ENCODE results near the gene HBG2.
"Not testable (repeated sequence)": the region's sequence is repeated elsewhere in the genome, so short reads cannot be mapped to it uniquely, and the experiment has no call there.

HBG2 gene

DNA sequence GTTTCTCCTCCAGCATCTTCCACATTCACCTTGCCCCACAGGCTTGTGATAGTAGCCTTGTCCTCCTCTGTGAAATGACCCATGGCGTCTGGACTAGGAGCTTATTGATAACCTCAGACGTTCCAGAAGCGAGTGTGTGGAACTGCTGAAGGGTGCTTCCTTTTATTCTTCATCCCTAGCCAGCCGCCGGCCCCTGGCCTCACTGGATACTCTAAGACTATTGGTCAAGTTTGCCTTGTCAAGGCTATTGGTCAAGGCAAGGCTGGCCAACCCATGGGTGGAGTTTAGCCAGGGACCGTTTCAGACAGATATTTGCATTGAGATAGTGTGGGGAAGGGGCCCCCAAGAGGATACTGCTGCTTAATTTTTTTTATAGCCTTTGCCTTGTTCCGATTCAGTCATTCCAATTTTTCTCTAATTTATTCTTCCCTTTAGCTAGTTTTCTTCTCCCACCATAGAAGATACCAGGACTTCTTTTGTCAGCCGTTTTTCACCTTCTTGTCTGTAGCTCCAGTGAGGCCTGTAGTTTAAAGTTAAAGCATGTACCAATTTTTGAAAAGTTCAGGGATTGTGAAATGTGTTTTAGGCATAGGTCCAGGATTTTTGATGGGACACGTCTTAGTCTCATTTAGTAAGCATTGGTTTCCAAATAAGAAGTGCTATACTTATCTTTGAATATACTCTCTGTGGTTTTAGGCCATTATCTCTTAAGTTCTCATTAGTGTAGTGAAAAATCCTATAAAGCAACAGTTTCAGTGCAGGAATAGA lies at the start of gene HBG2:
Gene HBG2 (minus strand): TSS at position 136 of the 768 bp plus-strand sequence. CDS start 53 bp downstream, at position 83.
- not testable (repeated sequence) for DNase-seq

- DNase-seq: no peak
Observed at GRCh38 chr11:5304046-5304445, 49.5 kb upstream of the HBG2 start.

DNA sequence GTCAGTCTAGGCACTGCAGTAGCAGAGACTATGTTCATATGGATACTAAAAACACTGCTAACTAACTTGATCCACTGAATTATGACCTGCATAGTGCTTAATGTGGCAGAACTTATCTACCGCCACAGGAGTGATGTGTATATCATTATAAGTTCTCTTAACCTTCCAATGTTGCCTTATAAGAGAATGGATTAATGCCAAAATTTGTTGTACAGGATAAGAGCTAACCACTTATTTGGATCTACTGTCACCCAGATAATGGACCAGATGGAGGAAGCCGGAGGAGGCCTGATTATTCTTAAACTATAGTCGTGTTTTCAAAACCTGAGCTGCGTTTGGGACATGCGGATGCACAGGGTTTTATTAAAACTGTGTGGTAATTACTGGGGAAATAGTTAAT lies 49.0 kb upstream of the HBG2 start:
- no peak for DNase-seq

DNA sequence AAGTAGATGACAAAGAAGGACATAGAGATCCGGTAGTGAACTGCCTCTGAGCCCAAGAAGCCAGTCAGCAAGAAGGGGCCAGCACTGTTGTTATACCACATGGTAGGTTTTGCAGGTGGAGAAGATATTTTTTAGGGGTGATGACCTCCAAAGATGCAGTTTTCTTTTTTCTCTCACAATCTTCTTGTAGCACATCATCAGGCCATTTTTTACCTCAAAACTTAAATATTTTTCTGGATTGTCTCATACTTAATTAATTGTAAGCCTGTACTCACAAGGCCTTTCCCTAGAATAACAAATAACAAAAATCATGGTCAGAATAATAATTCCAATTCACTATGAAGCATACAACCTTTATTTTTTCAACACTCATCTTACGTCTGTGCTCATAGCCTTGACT lies 47.3 kb upstream of the HBG2 start, which contains the start of gene OR51B4:
Gene OR51B4 (minus strand): TSS at position 101 of the 400 bp plus-strand sequence. CDS start 0 bp downstream, at position 101.
- no peak for DNase-seq

DNA sequence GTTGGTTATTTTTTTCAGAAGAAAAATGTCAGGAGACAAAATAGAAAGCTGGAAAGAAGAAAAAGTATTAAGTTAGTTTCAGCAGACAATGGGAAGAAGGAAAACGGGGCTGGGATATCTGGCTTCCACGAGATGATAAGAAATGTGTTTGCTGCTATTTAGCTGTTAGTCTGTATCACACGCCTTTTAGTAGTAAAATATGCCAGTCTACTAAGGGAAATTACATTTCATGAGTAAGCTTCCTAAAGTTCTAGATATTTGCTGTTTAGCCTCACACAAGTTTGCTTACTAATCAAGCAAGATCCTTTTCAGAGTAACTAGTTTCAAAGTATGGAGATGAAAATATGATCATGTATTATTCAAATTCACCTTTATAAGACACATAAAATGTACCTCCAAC lies 45.7 kb upstream of the HBG2 start:
- DNase-seq: no peak

- DNase-seq: no peak
Observed at GRCh38 chr11:5298451-5298850, 43.9 kb upstream of the HBG2 start.

- DNase-seq: no peak
Observed at GRCh38 chr11:5297721-5298323, 43.2 kb upstream of the HBG2 start.

DNA sequence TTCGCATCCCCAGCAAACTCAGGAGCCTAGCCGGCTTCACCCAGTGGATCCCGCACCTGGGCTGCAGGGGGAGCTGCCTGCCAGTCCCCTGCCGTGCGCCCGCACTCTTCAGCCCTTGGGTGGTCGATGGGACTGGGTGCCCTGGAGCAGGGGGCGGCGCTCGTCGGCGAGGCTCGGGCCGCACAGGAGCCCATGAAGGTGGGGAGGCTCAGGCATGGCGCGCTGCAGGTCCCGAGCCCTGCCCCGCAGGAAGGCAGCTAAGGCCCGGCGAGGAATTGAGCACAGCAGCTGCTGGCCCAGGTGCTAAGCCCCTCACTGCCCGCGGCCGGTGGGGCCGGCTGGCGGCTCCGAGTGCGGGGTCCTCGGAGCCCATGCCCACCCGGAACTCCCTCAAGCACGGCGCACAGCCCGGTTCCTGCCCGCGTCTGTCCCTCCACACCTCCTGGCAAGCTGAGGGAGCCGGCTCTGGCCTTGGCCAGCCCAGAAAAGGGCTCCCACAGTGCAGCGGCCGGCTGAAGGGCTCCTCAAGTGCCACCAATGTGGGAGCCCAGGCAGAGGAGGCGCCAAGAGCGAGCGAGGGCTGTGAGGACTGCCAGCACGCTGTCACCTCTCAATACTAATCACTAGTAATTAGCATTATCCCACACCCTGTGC lies 39.9 kb upstream of the HBG2 start:
- not testable (repeated sequence) for DNase-seq

- no peak for DNase-seq
Observed at GRCh38 chr11:5293028-5293427, 38.4 kb upstream of the HBG2 start.

DNA sequence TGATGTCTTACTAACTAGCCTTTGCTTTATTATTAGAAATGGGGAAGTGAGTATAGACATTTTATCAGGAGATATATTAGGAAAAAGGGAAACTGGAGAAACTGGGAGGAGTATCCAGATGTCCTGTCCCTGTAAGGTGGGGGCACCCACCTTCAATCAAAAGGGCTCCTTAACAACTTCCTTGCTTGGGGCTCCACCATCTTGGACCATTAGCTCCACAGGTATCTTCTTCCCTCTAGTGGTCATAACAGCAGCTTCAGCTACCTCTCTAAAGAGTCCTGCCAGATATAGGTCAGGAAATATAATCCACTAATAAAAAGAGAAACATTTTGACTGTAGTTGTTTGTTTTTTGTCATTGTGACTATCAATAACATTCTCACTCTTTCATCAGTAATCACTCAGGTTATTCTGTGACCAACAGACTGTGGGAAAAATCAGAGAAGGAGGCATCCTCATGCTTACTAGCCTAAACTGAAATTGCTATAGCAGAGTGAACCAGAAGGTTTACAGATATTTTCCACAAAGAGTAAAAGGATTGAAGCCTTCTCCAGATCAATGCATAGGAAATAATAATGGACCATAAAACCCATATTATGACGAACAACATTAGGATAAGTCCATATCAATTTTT lies 36.7 kb upstream of the HBG2 start:
- DNase-seq: no peak

DNA sequence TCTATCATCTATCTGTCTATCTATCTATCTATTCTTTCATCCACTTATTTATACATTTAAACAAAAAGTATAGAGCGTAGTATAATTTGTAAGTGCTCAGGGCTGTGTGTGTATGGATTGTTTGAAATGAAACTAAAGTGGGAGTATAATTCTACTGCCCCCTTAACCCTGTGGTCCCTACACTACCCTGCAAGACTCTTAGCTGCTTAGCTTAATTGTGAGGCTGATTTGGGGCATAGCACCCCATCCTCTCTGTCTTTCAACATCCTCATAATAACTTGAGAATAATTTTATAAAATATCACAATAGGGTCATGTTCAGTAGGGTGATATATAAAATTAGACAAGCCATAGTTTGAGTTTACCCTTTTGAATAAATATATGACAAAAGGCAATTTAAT lies 35.5 kb upstream of the HBG2 start:
- no peak for DNase-seq

- no peak for DNase-seq
Observed at GRCh38 chr11:5289696-5290095, 35.1 kb upstream of the HBG2 start.

DNA sequence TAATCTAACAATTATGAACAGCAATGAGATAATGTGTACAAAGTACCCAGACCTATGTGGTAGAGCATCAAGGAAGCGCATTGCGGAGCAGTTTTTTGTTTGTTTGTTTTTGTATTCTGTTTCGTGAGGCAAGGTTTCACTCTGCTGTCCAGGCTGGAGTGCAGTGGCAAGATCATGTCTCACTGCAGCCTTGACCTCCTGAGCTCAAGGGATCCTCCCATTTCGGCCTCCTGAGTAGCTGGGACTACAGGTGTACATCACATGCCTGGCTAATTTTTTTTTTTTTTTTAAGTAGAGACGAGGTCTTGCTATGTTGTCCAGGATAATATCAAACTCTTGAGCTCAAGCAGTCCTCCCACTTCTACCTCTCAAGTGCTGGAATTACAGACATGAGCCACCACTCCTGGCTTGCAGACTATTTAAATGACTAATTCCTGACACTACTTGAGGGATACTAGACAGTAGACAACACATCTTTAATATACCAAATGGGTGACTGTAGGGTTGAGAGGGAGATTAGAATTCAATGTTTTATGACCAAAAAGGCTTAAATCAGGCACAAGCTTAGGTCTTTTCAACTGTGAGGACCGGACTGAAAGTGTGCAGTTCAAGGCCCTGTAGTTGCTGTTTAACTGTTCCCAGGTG lies 34.4 kb upstream of the HBG2 start:
- DNase-seq: no peak

- no peak for DNase-seq
Observed at GRCh38 chr11:5288108-5288905, 33.7 kb upstream of the HBG2 start.

GRCh38 chr11:5286901-5287300 lies 32.3 kb upstream of the HBG2 start:
- DNase-seq: no peak

DNA sequence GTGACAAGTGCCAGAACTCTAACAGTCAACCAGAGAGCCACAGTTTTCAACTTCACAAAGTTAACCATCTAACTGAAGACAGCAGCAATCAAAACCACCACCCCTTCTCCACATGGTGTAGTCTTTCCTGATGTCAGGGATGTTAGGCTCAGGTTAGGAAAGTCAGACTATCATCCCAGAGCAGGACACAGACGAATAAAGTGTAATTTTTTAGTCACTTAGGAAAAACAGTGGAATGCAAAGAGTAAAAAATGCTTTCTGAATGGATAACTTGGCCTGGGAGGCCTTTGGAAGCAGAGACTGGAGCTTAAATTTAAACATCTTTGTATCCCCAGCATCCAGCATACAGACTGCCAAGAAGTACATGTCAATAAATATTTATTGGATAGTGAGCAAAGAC lies 31.8 kb upstream of the HBG2 start:
- DNase-seq: no peak

- DNase-seq: no peak
Observed at GRCh38 chr11:5285703-5286340, 31.2 kb upstream of the HBG2 start.

DNA sequence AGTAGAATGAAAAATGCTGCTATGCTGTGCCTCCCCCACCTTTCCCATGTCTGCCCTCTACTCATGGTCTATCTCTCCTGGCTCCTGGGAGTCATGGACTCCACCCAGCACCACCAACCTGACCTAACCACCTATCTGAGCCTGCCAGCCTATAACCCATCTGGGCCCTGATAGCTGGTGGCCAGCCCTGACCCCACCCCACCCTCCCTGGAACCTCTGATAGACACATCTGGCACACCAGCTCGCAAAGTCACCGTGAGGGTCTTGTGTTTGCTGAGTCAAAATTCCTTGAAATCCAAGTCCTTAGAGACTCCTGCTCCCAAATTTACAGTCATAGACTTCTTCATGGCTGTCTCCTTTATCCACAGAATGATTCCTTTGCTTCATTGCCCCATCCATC lies 30.1 kb upstream of the HBG2 start:
- no peak for DNase-seq

DNA sequence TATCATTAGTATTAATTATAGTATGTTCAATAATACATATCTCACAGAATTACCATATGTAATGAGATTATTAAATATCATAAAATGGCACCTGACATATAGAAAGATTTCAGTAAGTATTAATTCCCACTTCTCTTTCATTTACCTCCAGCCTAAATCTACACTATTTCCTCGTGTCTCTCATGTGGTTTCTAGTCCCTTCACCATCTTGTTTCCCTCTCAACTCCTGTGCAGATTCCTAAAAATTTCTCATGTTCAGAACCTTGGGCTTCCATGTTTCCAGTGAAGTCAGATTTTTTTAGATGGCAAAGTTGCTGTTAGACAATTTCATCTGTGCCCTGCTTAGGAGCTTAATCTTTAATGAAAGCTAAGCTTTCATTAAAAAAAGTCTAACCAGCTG lies 29.3 kb upstream of the HBG2 start:
- no peak for DNase-seq

GRCh38 chr11:5283086-5283485 lies 28.5 kb upstream of the HBG2 start:
- no peak for DNase-seq

DNA sequence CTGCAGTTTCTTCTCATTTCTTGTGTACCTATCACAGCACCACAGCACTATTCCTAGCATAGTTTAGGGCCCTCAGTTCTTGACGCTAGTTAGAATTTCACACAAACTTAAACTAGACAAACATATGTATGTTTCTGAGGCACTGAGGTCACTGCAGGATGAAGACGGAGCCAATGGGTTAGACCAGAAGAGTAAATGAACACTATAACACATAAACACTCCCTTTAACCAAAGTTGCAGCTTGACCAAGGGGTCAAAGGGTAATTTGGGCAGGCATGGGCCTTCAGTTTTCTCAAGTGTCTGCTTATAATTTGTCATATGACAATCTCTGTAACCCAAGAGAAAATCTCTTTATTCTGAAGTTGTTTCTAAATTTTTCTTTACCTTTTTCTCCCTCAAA lies 28.0 kb upstream of the HBG2 start:
- no peak for DNase-seq

DNA sequence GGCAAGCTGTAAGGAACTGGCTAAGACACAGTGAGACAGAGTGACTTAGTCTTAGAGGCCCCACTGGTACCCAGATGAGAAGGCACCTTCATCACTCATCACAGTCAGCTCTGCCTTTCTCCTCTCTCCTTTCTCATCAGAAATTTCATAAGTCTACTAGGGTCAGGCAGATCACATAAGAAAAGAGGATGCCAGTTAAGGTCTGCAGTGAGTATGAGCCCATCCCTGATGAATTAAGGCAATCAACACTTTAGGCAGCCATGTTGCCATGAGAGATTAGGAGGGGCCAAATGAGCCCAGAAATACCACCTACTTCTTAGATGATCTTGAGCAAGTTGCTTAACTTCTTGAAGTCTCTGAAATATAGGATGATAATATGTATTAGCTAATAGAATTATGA lies 27.0 kb upstream of the HBG2 start:
- no peak for DNase-seq
